ENCODE data around the gene CAB39.

CAB39 gene

GRCh38 chr2:230674966-230675672, 37.5 kb upstream of the CAB39 start:
- DNase-seq (ENCODE audit: low read depth in 2 of 2), result no peak
- no peak overlapping the region for H3K4me3 ChIP-seq (replicated peaks in 1 of 2; ENCODE audit: low read depth in 2 of 2, low read length in 2 of 2)
- TF ChIP-seq, protein P1, sequence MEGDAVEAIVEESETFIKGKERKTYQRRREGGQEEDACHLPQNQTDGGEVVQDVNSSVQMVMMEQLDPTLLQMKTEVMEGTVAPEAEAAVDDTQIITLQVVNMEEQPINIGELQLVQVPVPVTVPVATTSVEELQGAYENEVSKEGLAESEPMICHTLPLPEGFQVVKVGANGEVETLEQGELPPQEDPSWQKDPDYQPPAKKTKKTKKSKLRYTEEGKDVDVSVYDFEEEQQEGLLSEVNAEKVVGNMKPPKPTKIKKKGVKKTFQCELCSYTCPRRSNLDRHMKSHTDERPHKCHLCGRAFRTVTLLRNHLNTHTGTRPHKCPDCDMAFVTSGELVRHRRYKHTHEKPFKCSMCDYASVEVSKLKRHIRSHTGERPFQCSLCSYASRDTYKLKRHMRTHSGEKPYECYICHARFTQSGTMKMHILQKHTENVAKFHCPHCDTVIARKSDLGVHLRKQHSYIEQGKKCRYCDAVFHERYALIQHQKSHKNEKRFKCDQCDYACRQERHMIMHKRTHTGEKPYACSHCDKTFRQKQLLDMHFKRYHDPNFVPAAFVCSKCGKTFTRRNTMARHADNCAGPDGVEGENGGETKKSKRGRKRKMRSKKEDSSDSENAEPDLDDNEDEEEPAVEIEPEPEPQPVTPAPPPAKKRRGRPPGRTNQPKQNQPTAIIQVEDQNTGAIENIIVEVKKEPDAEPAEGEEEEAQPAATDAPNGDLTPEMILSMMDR (IDR thresholded peaks at IDR 0.05; ENCODE audit: low read depth, low read length), result no peak

DNA sequence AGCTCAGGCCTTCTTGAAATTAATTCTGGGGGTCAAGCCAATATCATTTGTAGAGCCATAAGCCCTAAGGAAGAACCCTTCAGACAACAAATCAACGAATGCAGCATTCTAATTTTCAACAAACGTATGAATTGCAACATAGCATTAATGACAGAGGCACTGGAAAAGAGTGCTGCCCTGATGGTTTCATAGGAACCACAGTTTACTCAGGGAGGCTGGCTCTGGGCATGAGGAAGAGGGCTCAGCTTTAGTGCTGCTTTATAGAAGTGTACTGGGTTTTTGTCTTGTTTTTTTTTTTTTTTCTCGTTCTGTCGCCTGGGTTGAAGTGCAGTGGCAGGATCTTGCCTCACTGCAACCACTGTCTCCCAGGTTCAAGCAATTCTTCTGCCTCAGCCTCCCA, 36.1 kb upstream of the CAB39 start:
- TF ChIP-seq, protein P1 (IDR thresholded peaks at IDR 0.05; ENCODE audit: low read depth, low read length), result no peak
- H3K4me3 ChIP-seq (replicated peaks in 1 of 2; ENCODE audit: low read depth in 2 of 2, low read length in 2 of 2), result no peak overlapping the region
- DNase-seq (ENCODE audit: low read depth in 2 of 2), result no peak

DNA sequence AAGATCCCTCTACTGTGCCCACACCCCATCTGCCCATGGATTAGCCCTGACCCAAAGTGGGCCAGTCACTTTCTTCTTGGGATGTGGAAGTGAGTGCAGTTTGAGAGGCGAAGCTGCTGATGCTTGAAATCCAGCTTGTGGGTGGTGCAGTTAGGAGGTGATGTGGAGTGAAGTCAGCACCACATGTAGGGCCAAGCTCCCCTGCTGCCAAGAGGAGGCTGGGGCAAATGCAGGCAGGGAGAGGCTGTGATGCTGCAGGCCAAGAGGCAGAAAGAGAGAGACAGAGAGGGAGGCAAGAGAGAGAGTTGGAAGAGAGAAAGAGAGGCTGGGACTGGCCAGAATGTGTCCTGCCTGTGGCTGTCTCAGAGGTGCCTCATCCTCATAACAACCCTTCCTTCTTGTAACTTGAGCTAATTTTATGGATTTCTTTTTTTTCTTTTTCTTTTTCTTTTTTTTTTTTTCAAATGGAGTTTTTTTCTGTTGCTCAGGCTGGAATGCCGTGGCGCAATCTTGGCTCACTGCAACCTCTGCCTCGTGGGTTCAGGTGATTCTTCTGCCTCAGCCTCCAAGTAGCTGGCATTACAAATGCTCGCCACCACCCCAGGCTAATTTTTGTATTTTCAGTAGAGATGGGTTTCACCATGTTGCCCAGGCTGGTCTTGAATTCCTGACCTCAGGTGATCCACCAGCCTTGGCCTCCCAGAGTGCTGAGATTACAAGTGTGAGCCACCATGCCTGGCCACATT, 35.3 kb upstream of the CAB39 start:
- peak; percentile 24 to 37 for DNase-seq (ENCODE audit: low read depth in 2 of 2)
- TF ChIP-seq, protein P1 (IDR thresholded peaks at IDR 0.05; ENCODE audit: low read depth, low read length), result no peak
- H3K4me3 ChIP-seq (replicated peaks in 1 of 2; ENCODE audit: low read depth in 2 of 2, low read length in 2 of 2), result no peak overlapping the region

DNA sequence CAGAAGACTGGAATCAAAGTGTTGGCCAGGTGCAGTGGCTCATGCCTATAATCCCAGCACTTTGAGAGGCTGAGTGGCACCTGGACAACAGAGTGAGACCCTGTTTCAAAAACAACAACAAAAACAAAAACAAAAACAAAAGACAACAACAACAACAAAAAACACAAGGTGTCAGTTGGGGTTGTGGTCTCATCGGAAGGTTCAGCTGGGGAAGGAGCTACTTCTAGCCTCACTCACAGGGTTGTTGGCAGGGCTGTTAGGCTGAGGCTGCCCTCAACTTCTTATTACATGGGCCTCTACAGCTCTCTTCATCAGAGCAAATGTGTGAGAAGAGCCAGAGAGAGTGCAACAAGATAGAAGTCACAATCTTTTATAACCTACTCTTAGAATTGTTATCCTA, 34.6 kb upstream of the CAB39 start:
- TF ChIP-seq, protein P1 (IDR thresholded peaks at IDR 0.05; ENCODE audit: low read depth, low read length), result no peak
- H3K4me3 ChIP-seq (replicated peaks in 1 of 2; ENCODE audit: low read depth in 2 of 2, low read length in 2 of 2), result no peak overlapping the region
- no peak for DNase-seq (ENCODE audit: low read depth in 2 of 2)

- no peak for DNase-seq (ENCODE audit: low read depth in 2 of 2)
- TF ChIP-seq, protein P1 (IDR thresholded peaks at IDR 0.05; ENCODE audit: low read depth, low read length), result no peak
These were observed 34.2 kb upstream of the CAB39 start for GRCh38 chr2:230678451-230678850.

DNA sequence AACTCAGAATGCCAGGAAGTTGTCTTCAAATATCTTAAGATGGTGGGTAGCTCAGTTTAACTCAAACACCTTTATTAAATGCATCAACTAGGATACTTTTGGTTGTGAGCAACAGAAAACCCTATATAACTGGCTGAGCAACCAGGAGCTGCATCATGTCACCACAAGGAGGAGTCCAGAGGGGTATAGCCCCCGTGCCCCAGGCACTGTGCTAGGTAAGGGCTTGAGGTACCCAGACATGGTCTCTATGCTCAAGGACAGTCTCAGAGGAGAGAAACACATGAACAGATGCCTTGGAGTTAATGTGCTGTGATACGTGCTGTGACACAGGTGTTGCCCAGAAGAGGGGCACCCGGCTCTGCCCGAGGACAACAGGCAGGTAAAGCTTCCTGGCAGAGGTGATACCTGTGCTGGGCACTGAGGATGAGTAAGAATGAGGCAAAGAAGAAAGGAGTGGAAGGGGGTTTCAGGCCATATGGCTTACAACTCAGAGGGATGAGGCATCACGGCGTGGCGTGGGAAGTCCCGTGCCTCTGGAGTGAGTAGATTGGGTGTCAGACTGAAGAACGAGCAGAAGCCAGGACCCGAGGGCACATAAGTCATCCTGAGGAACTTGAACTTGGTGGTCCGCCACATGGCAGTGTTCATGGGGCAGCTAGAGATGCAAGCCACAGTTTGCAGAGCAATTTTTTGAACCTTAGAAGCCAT, 32.0 kb upstream of the CAB39 start:
- DNase-seq (ENCODE audit: low read depth in 2 of 2), result no peak
- H3K4me3 ChIP-seq (replicated peaks in 1 of 2; ENCODE audit: low read depth in 2 of 2, low read length in 2 of 2), result no peak overlapping the region
- TF ChIP-seq, protein P1 (IDR thresholded peaks at IDR 0.05; ENCODE audit: low read depth, low read length), result no peak

More at GRCh38 chr2:230678451-230678850, 34.2 kb upstream of the CAB39 start:
- H3K4me3 ChIP-seq (replicated peaks in 1 of 2; ENCODE audit: low read depth in 2 of 2, low read length in 2 of 2), result no peak overlapping the region
